Measurements from ENCODE around the gene SUDS3.

DNA sequence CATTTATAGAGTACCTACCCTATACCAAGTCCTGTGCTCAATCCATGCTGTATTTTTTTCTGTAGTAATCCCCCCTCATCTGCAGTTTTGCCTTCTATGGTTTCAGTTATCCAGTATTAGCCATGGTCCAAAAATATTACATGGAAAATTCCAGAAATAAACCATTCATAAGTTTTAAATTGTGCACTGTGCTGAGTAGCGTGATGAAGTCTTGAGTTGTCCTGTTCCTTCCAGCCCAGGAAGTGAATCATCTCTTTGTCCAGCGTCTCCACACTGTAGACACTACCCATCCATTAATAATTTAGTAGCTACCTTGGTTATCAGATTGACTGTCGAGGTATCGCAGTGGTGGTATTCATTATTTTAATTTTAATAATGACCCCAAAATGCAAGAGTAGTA is 54.2 kb downstream of the SUDS3 start:
- TF ChIP-seq, protein P1, sequence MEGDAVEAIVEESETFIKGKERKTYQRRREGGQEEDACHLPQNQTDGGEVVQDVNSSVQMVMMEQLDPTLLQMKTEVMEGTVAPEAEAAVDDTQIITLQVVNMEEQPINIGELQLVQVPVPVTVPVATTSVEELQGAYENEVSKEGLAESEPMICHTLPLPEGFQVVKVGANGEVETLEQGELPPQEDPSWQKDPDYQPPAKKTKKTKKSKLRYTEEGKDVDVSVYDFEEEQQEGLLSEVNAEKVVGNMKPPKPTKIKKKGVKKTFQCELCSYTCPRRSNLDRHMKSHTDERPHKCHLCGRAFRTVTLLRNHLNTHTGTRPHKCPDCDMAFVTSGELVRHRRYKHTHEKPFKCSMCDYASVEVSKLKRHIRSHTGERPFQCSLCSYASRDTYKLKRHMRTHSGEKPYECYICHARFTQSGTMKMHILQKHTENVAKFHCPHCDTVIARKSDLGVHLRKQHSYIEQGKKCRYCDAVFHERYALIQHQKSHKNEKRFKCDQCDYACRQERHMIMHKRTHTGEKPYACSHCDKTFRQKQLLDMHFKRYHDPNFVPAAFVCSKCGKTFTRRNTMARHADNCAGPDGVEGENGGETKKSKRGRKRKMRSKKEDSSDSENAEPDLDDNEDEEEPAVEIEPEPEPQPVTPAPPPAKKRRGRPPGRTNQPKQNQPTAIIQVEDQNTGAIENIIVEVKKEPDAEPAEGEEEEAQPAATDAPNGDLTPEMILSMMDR (IDR thresholded peaks at IDR 0.05; ENCODE audit: low read depth, low read length, missing input control) = no peak
- TF ChIP-seq GABPA (IDR thresholded peaks at IDR 0.05 in 1 of 2, conservative IDR thresholded peaks at IDR 0.05 in 1 of 2) (no peak), SP1 (IDR thresholded peaks at IDR 0.05) (no peak)
- TF ChIP-seq, protein P2, sequence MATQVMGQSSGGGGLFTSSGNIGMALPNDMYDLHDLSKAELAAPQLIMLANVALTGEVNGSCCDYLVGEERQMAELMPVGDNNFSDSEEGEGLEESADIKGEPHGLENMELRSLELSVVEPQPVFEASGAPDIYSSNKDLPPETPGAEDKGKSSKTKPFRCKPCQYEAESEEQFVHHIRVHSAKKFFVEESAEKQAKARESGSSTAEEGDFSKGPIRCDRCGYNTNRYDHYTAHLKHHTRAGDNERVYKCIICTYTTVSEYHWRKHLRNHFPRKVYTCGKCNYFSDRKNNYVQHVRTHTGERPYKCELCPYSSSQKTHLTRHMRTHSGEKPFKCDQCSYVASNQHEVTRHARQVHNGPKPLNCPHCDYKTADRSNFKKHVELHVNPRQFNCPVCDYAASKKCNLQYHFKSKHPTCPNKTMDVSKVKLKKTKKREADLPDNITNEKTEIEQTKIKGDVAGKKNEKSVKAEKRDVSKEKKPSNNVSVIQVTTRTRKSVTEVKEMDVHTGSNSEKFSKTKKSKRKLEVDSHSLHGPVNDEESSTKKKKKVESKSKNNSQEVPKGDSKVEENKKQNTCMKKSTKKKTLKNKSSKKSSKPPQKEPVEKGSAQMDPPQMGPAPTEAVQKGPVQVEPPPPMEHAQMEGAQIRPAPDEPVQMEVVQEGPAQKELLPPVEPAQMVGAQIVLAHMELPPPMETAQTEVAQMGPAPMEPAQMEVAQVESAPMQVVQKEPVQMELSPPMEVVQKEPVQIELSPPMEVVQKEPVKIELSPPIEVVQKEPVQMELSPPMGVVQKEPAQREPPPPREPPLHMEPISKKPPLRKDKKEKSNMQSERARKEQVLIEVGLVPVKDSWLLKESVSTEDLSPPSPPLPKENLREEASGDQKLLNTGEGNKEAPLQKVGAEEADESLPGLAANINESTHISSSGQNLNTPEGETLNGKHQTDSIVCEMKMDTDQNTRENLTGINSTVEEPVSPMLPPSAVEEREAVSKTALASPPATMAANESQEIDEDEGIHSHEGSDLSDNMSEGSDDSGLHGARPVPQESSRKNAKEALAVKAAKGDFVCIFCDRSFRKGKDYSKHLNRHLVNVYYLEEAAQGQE (IDR thresholded peaks at IDR 0.05) = no peak
